ENCODE results near the gene ARHGAP15.

The ARHGAP15 gene

GRCh38 chr2:143728498-143728897, 599.3 kb downstream of the ARHGAP15 start:
- TF ChIP-seq, protein P1, sequence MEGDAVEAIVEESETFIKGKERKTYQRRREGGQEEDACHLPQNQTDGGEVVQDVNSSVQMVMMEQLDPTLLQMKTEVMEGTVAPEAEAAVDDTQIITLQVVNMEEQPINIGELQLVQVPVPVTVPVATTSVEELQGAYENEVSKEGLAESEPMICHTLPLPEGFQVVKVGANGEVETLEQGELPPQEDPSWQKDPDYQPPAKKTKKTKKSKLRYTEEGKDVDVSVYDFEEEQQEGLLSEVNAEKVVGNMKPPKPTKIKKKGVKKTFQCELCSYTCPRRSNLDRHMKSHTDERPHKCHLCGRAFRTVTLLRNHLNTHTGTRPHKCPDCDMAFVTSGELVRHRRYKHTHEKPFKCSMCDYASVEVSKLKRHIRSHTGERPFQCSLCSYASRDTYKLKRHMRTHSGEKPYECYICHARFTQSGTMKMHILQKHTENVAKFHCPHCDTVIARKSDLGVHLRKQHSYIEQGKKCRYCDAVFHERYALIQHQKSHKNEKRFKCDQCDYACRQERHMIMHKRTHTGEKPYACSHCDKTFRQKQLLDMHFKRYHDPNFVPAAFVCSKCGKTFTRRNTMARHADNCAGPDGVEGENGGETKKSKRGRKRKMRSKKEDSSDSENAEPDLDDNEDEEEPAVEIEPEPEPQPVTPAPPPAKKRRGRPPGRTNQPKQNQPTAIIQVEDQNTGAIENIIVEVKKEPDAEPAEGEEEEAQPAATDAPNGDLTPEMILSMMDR (IDR thresholded peaks at IDR 0.05; ENCODE audit: low read depth, low read length), result no peak
- H3K4me3 ChIP-seq (replicated peaks in 1 of 2; ENCODE audit: low read depth in 2 of 2, low read length in 2 of 2), result no peak overlapping the region
- DNase-seq (ENCODE audit: low read depth in 2 of 2), result no peak

GRCh38 chr2:143729296-143729814, 600.1 kb downstream of the ARHGAP15 start:
- TF ChIP-seq, protein P1 (IDR thresholded peaks at IDR 0.05; ENCODE audit: low read depth, low read length), result no peak
- DNase-seq (ENCODE audit: low read depth in 2 of 2), result no peak
- no peak overlapping the region for H3K4me3 ChIP-seq (replicated peaks in 1 of 2; ENCODE audit: low read depth in 2 of 2, low read length in 2 of 2)

GRCh38 chr2:143730155-143730952, 601.1 kb downstream of the ARHGAP15 start:
- DNase-seq (ENCODE audit: low read depth in 2 of 2), result peak in 1 of 2 donors; percentile 67
- TF ChIP-seq, protein P1 (IDR thresholded peaks at IDR 0.05; ENCODE audit: low read depth, low read length), result no peak
- no peak overlapping the region for H3K4me3 ChIP-seq (replicated peaks in 1 of 2; ENCODE audit: low read depth in 2 of 2, low read length in 2 of 2)

DNA sequence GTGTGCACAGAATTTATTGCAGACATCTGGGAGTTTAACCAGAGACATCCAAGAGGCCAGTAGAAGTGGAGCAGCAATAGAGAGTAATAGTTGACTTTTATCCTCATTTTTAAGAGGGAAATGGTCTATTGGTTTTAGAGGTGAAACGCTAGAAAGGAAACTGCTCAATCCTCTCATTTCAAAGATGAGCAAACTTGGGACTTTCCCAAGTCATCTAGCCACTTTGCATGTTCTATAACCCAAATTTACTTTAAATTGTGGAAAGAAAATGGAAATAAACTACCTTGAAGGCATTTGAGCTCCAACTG, 601.7 kb downstream of the ARHGAP15 start:
- TF ChIP-seq, protein P1 (IDR thresholded peaks at IDR 0.05; ENCODE audit: low read depth, low read length), result no peak

GRCh38 chr2:143732076-143732475, 602.9 kb downstream of the ARHGAP15 start:
- peak; percentile 4 to 21 for DNase-seq (ENCODE audit: low read depth in 2 of 2)
- H3K4me3 ChIP-seq (replicated peaks in 1 of 2; ENCODE audit: low read depth in 2 of 2, low read length in 2 of 2), result no peak overlapping the region
- TF ChIP-seq, protein P1 (IDR thresholded peaks at IDR 0.05; ENCODE audit: low read depth, low read length), result no peak

More for the DNA sequence above, 601.7 kb downstream of the ARHGAP15 start:
- H3K4me3 ChIP-seq (replicated peaks in 1 of 2; ENCODE audit: low read depth in 2 of 2, low read length in 2 of 2), result no peak overlapping the region
- peak in 1 of 2 donors; percentile 13 for DNase-seq (ENCODE audit: low read depth in 2 of 2)

GRCh38 chr2:143732871-143733270, 603.7 kb downstream of the ARHGAP15 start:
- TF ChIP-seq, protein P1 (IDR thresholded peaks at IDR 0.05; ENCODE audit: low read depth, low read length), result no peak
- H3K4me3 ChIP-seq (replicated peaks in 1 of 2; ENCODE audit: low read depth in 2 of 2, low read length in 2 of 2), result no peak overlapping the region
- DNase-seq (ENCODE audit: low read depth in 2 of 2), result no peak

Data from cardiac fibroblast (primary cell).